ENCODE measurements around the gene PNPLA2. TPM values are rescaled to one million over a fixed set of nuclear protein-coding genes. Genes with fewer than 3 reads are reported as not detected.

PNPLA2 gene
- total RNA-seq, 2 experiments from 2014 or later: 29.7 to 32.0 TPM

DNA sequence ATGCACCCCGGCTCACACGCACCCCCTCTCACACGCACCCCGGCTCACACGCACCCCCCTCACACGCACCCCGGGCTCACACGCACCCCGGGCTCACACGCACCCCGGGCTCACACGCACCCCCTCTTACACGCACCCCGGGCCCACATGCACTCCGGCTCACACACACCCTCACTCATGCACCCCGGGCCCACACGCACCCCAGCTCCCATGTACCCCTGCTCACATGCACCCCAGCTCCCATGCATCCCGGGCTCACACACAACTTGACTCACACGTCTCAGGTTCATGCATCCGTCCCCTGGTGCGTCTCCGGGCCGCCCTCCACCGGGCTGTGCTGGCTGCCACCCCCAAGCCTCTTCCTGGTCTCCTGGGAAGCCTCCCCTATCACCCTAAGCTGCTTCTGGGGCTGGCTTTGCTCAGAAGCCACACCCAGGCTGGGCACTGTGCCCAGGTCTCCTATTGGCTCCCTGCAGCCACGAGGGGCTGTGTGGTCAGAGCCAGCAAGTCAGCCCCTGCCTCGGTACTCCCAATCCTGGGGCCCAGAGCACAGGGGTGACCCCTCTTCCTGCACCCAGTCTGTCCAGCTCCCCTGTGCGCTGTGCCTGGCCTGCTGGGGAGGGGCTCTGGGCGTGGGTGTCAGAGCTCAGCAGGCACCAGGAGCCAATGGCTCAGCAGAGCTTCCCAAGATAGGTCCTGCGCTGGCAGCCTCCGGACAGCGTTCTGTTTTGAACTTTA lies 40.8 kb downstream of the PNPLA2 start:
- ATAC-seq (no peak), DNase-seq (no peak)
- ChIA-PET CTCF (no interaction called here), POLR2A (no interaction called here)
- Mint-ChIP-seq H3K9me3 (no peaks in the 10 kb centered on the region), H3K27me3 (no peaks in the 10 kb centered on the region), H3K27ac (no peak overlapping the region), H3K4me3 (no peak overlapping the region), H3K36me3 (ENCODE audit: low read depth) (no peaks in the 10 kb centered on the region), H3K4me1 (ENCODE audit: low read depth) (peaks cover 3% of the 10 kb centered on the region)
- intact Hi-C loops (cut with micrococcal nuclease): no loop called here
- no peak for TF ChIP-seq CTCF (IDR thresholded peaks at IDR 0.05)

- Mint-ChIP-seq H3K27ac (no peak overlapping the region), H3K27me3 (no peaks in the 10 kb centered on the region), H3K9me3 (no peaks in the 10 kb centered on the region), H3K4me3 (no peak overlapping the region), H3K4me1 (ENCODE audit: low read depth) (peaks cover 3% of the 10 kb centered on the region), H3K36me3 (ENCODE audit: low read depth) (no peaks in the 10 kb centered on the region)
- TF ChIP-seq CTCF (IDR thresholded peaks at IDR 0.05): no peak
- ATAC-seq (no peak), DNase-seq (no peak)
- intact Hi-C loops (cut with micrococcal nuclease): no loop called here
- ChIA-PET POLR2A (interaction anchor here (0.9 kb wide), 1 partner anchor 20 kb away, joined by 3 read pairs; no protein-coding TSS in a partner anchor), CTCF (no interaction called here)
Measured at GRCh38 chr11:860234-861104, 41.8 kb downstream of the PNPLA2 start.

DNA sequence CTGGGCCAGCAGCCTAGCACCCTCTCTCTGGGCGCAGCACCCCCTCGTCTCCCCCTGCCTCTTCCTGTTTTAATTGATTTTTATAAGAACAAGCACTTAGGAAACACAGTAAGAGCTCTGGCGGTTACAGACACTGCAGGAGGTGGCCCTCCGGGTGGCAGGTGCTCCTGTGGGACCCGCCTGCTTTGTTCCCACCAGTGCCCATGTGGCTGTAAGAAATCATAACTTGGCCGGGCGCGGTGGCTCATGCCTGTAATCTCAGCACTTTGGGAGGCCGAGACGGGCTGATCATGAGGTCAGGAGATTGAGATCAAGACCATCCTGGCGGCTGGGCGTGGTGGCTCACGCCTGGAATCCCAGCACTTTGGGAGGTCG lies 42.4 kb downstream of the PNPLA2 start:
- POLR2A ChIA-PET: no interaction called here
- no peak for TF ChIP-seq CTCF (IDR thresholded peaks at IDR 0.05)
- peaks cover 3% of the 10 kb centered on the region for H3K4me1 Mint-ChIP-seq (ENCODE audit: low read depth)

GRCh38 chr11:862081-862661 lies 43.5 kb downstream of the PNPLA2 start:
- Mint-ChIP-seq H3K9me3 (no peaks in the 10 kb centered on the region), H3K36me3 (ENCODE audit: low read depth) (no peaks in the 10 kb centered on the region), H3K4me1 (ENCODE audit: low read depth) (peaks cover under 1% of the 10 kb centered on the region), H3K27ac (no peak overlapping the region), H3K4me3 (no peak overlapping the region), H3K27me3 (no peaks in the 10 kb centered on the region)
- ChIA-PET CTCF (no interaction called here), POLR2A (no interaction called here)
- DNase-seq (no peak), ATAC-seq (no peak)
- intact Hi-C loops (cut with micrococcal nuclease): no loop called here
- TF ChIP-seq CTCF (IDR thresholded peaks at IDR 0.05): no peak

More for the DNA sequence above, 42.4 kb downstream of the PNPLA2 start:
- H3K4me3 Mint-ChIP-seq: no peak overlapping the region
- intact Hi-C loops (cut with micrococcal nuclease): no loop called here
- DNase-seq: no peak
- no peaks in the 10 kb centered on the region for H3K9me3 Mint-ChIP-seq
- no peak overlapping the region for H3K27ac Mint-ChIP-seq
- H3K27me3 Mint-ChIP-seq: no peaks in the 10 kb centered on the region
- H3K36me3 Mint-ChIP-seq (ENCODE audit: low read depth): no peaks in the 10 kb centered on the region
- no peak for ATAC-seq
- CTCF ChIA-PET: no interaction called here

- no peak for ATAC-seq
- Mint-ChIP-seq H3K36me3 (ENCODE audit: low read depth) (no peaks in the 10 kb centered on the region), H3K9me3 (no peaks in the 10 kb centered on the region), H3K4me1 (ENCODE audit: low read depth) (no peaks in the 10 kb centered on the region), H3K27ac (no peak overlapping the region), H3K27me3 (no peaks in the 10 kb centered on the region), H3K4me3 (no peak overlapping the region)
- POLR2A ChIA-PET: no interaction called here
- no peak for TF ChIP-seq CTCF (IDR thresholded peaks at IDR 0.05)
- CTCF ChIA-PET: no interaction called here
- intact Hi-C loops (cut with micrococcal nuclease): no loop called here
- no peak for DNase-seq
Measured at GRCh38 chr11:862696-863022, 43.9 kb downstream of the PNPLA2 start.

All from activated CD8-positive, alpha-beta T cell treated with anti-CD3 and anti-CD28 coated beads for 36 hours (primary cell).